Measurements from ENCODE around the gene AXL. TPM values are rescaled to one million over a fixed set of nuclear protein-coding genes. Genes with fewer than 3 reads are reported as not detected.

Gene AXL
- total RNA-seq, 1 donor = 368 TPM

GRCh38 chr19:41305927-41306793 is 87.1 kb downstream of the AXL start:
- TF ChIP-seq, protein P1, sequence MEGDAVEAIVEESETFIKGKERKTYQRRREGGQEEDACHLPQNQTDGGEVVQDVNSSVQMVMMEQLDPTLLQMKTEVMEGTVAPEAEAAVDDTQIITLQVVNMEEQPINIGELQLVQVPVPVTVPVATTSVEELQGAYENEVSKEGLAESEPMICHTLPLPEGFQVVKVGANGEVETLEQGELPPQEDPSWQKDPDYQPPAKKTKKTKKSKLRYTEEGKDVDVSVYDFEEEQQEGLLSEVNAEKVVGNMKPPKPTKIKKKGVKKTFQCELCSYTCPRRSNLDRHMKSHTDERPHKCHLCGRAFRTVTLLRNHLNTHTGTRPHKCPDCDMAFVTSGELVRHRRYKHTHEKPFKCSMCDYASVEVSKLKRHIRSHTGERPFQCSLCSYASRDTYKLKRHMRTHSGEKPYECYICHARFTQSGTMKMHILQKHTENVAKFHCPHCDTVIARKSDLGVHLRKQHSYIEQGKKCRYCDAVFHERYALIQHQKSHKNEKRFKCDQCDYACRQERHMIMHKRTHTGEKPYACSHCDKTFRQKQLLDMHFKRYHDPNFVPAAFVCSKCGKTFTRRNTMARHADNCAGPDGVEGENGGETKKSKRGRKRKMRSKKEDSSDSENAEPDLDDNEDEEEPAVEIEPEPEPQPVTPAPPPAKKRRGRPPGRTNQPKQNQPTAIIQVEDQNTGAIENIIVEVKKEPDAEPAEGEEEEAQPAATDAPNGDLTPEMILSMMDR (IDR thresholded peaks at IDR 0.05; ENCODE audit: extremely low read depth, low read depth, low read length) = no peak
- Histone ChIP-seq H4K20me1 (ENCODE audit: insufficient read depth, low read length) (peaks cover 7% of the 10 kb centered on the region), H3K27me3 (ENCODE audit: insufficient read depth, low read length) (no peaks in the 10 kb centered on the region), H3K4me2 (ENCODE audit: insufficient read depth, low read length) (no peak overlapping the region), H3K4me3 (ENCODE audit: insufficient read depth, low read length) (no peak overlapping the region), H3K79me2 (ENCODE audit: insufficient read depth, low read length) (peaks cover 8% of the 10 kb centered on the region), H3K4me1 (ENCODE audit: insufficient read depth, low read length) (peaks cover 18% of the 10 kb centered on the region), H3K27ac (ENCODE audit: low read depth, low read length) (peak overlapping the region; percentile 50), H3K9me3 (ENCODE audit: low read depth, low read length) (no peaks in the 10 kb centered on the region), H3K36me3 (ENCODE audit: insufficient read depth, low read length) (peaks cover 67% of the 10 kb centered on the region), H2AFZ (ENCODE audit: low read length) (no peak overlapping the region)
- DNase-seq (ENCODE audit: insufficient read length, low spot score, missing footprints) = no peak

GRCh38 chr19:41307090-41307875 is 88.3 kb downstream of the AXL start:
- Histone ChIP-seq H4K20me1 (ENCODE audit: insufficient read depth, low read length) (peaks cover 7% of the 10 kb centered on the region), H3K79me2 (ENCODE audit: insufficient read depth, low read length) (peaks cover 15% of the 10 kb centered on the region), H3K9me3 (ENCODE audit: low read depth, low read length) (no peaks in the 10 kb centered on the region), H3K27me3 (ENCODE audit: insufficient read depth, low read length) (no peaks in the 10 kb centered on the region), H3K4me1 (ENCODE audit: insufficient read depth, low read length) (peaks cover 26% of the 10 kb centered on the region), H2AFZ (ENCODE audit: low read length) (no peak overlapping the region), H3K4me3 (ENCODE audit: insufficient read depth, low read length) (no peak overlapping the region), H3K4me2 (ENCODE audit: insufficient read depth, low read length) (no peak overlapping the region), H3K27ac (ENCODE audit: low read depth, low read length) (no peak overlapping the region), H3K36me3 (ENCODE audit: insufficient read depth, low read length) (peaks cover 61% of the 10 kb centered on the region)
- no peak for DNase-seq (ENCODE audit: insufficient read length, low spot score, missing footprints)
- TF ChIP-seq, protein P1 (IDR thresholded peaks at IDR 0.05; ENCODE audit: extremely low read depth, low read depth, low read length) = no peak

DNA sequence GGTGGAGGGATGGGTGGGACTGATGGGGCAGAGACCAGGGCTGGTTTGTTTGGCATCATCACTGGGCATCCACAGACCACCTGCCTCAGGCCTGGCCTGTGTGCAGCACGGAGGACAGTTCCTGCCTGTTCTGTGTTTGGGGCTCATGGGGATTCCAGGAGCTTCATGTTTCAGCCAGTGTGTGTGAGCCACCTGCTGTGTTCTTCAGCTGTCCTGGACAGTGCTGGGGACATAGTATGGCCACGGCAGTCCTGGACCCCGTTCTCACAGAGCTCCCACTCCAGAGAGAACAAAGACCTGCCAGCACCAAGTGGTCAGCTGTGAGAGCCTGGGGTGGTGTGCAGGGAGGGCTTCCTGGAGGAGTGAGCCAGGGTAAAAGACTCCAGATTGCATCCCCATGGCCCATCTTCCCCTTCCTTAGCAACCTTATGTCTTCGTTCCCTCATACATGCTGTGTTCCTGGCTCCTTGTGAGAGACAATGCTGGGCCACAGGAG is 89.0 kb downstream of the AXL start:
- H3K36me3 ChIP-seq (ENCODE audit: insufficient read depth, low read length) = peaks cover 62% of the 10 kb centered on the region
- no peaks in the 10 kb centered on the region for H3K27me3 ChIP-seq (ENCODE audit: insufficient read depth, low read length)
- H3K27ac ChIP-seq (ENCODE audit: low read depth, low read length) = peak overlapping the region; percentile 96
- no peaks in the 10 kb centered on the region for H3K9me3 ChIP-seq (ENCODE audit: low read depth, low read length)
- no peak overlapping the region for H3K4me2 ChIP-seq (ENCODE audit: insufficient read depth, low read length)
- peaks cover 8% of the 10 kb centered on the region for H4K20me1 ChIP-seq (ENCODE audit: insufficient read depth, low read length)
- no peak overlapping the region for H3K4me3 ChIP-seq (ENCODE audit: insufficient read depth, low read length)
- DNase-seq (ENCODE audit: insufficient read length, low spot score, missing footprints) = no peak
- TF ChIP-seq, protein P1 (IDR thresholded peaks at IDR 0.05; ENCODE audit: extremely low read depth, low read depth, low read length) = no peak
- H2AFZ ChIP-seq (ENCODE audit: low read length) = no peak overlapping the region
- peaks cover 22% of the 10 kb centered on the region for H3K79me2 ChIP-seq (ENCODE audit: insufficient read depth, low read length)
- H3K4me1 ChIP-seq (ENCODE audit: insufficient read depth, low read length) = peaks cover 26% of the 10 kb centered on the region
